DOHH2 (cell line): ENCODE measurements around the gene TOMT.

Source experiments
- CTCF ChIP-seq: fragments of 200-600 bp; sonication (generic); IDR thresholded peaks from one replicate; pipeline ENCODE4 v1.5.1; 2014; ENCODE audit warnings: antibody characterized with exemption, mild to moderate bottlenecking, low read depth, low read length; ENCODE audit not compliant: poor library complexity, severe bottlenecking
- EZH2phosphoT487 ChIP-seq: fragments of 200-600 bp; sonication (generic); IDR thresholded peaks from 2 replicates; pipeline ENCODE4 v1.6.1; 2017; ENCODE audit warnings: borderline replicate concordance, mild to moderate bottlenecking, antibody characterized with exemption, low read length, moderate library complexity, mixed read lengths

DNA sequence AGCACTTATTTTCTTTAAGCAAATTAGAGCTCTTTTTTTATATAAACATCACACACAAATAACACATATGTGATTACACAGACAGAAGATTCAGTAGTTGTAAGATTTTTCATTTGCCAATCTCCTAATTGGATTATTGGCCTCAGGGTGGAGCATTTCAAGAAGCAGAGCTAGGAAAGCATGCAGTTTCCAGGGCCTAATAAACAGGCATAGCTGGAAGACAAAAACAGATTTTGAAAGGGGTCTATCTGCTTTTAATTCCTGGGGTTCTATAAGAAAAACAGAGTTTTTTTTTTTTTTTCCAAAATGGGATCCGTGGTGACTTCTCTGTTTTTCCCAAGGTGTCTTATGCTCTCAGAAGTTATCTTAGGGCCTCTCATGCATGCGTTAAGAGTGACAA lies 22.2 kb downstream of the TOMT start:
- TF ChIP-seq CTCF (no peak), EZH2phosphoT487 (no peak)
